OCI-LY3 (cell line): ENCODE measurements around the gene SENP3.

Experiments used
- CTCF ChIP-seq: fragments of 200-600, 300-600 bp; sonication (generic); IDR thresholded peaks from 2 replicates; pipeline ENCODE4 v1.5.1; 2014; ENCODE audit warnings: antibody characterized with exemption, low read length, low read depth
- EZH2phosphoT487 ChIP-seq: fragments of 200-600 bp; shearing (Covaris generic); IDR thresholded peaks from 2 replicates; pipeline ENCODE4 v1.6.1; 2018; ENCODE audit warnings: antibody characterized with exemption, mixed run types, low read depth

GRCh38 chr17:7513850-7514419 is 47.8 kb upstream of the SENP3 start:
- no peak for TF ChIP-seq CTCF
- TF ChIP-seq EZH2phosphoT487 = no peak
